ENCODE measurements around the gene DLEC1.
"Not testable (repeated sequence)": the region's sequence is repeated elsewhere in the genome, so short reads cannot be mapped to it uniquely, and the experiment has no call there.

Gene DLEC1

DNA sequence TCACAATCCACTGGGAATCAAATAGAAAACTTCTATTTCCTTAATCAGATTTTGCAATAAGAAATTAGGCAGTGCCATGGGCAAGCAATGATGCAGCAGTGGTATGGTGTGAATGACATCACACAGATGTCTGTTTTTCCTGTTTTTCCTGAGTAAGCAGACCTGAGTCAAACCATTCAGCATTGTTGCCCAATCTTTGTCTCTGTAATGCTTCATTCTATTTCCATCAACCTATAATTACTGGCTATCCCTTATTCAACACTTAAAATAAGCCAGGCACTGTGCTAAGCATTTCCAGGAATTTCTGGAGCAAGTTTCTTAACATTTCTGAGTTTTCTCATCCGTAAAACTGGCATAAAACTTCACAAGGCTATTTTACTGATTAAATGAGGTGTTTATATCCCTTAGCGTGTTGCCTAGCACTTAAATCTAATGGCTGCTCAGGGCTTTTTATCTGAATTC lies 115.1 kb downstream of the DLEC1 start:
- no peaks in the 10 kb centered on the region for H3K27me3 ChIP-seq (replicated peaks; ENCODE audit: control insufficient read depth, insufficient read depth, low read length)
- H3K4me3 ChIP-seq (replicated peaks; ENCODE audit: low read depth, low read length) = no peak overlapping the region
- no peak for DNase-seq (ENCODE audit: extremely low read depth, insufficient read length)
- H3K36me3 ChIP-seq (ENCODE audit: control insufficient read depth, insufficient read depth, low read length) = no peaks in the 10 kb centered on the region
- TF ChIP-seq, protein P1, sequence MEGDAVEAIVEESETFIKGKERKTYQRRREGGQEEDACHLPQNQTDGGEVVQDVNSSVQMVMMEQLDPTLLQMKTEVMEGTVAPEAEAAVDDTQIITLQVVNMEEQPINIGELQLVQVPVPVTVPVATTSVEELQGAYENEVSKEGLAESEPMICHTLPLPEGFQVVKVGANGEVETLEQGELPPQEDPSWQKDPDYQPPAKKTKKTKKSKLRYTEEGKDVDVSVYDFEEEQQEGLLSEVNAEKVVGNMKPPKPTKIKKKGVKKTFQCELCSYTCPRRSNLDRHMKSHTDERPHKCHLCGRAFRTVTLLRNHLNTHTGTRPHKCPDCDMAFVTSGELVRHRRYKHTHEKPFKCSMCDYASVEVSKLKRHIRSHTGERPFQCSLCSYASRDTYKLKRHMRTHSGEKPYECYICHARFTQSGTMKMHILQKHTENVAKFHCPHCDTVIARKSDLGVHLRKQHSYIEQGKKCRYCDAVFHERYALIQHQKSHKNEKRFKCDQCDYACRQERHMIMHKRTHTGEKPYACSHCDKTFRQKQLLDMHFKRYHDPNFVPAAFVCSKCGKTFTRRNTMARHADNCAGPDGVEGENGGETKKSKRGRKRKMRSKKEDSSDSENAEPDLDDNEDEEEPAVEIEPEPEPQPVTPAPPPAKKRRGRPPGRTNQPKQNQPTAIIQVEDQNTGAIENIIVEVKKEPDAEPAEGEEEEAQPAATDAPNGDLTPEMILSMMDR (IDR thresholded peaks at IDR 0.05; ENCODE audit: insufficient read depth, low read length, poor library complexity, severe bottlenecking) = no peak

DNA sequence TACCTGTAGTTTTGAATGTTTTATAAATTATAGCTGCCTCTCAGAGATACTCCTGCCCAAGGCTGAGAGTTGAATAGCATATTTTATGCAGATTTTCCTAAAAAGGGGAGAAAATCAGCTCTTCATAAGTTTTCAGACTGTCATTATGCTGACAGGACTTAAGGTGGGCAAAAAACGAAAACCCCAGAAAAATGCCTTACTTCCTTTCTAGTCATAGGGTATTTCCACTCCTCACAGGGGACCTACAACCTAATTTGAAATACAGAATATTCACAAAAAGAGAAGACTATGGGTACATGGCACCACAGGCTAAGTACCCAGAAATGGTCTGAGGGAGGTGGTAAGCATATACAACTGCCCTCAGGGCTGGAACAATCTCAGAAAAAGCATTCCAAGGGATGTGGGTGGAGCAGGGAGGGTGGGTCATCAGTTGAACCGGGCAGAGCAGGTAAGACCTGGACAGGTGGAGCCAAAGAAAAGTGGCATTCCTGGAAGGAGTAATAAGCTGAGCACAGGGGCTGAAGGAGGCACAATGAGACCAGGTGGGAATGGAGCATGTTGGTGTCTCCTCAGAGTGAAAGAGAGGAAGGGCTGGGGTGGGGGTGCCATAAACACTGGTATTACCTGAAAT lies 115.7 kb downstream of the DLEC1 start:
- no peak overlapping the region for H3K4me3 ChIP-seq (replicated peaks; ENCODE audit: low read depth, low read length)
- H3K27me3 ChIP-seq (replicated peaks; ENCODE audit: control insufficient read depth, insufficient read depth, low read length) = no peaks in the 10 kb centered on the region
- H3K36me3 ChIP-seq (ENCODE audit: control insufficient read depth, insufficient read depth, low read length) = no peaks in the 10 kb centered on the region
- no peak for DNase-seq (ENCODE audit: extremely low read depth, insufficient read length)
- TF ChIP-seq, protein P1 (IDR thresholded peaks at IDR 0.05; ENCODE audit: insufficient read depth, low read length, poor library complexity, severe bottlenecking) = no peak

DNA sequence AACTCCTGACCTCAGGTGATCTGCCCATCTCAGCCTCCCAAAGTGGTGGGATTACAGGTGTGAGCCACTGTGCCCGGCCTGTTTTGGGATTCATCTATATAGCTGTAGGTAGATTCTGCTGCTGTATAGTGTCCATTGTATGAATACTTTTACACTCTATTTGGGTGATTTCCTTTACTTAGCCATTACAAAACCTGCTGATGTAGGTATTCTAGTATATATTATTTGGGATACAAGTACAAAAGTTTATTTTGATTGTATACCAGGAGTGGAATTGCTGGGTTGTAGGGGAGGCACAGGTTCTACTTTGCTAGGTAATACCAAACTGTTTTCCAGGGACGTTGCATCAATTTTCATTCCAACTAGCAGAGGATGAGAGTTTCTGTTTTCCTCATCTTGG lies 116.8 kb downstream of the DLEC1 start:
- TF ChIP-seq, protein P1 (IDR thresholded peaks at IDR 0.05; ENCODE audit: insufficient read depth, low read length, poor library complexity, severe bottlenecking) = no peak
- no peak for DNase-seq (ENCODE audit: extremely low read depth, insufficient read length)

DNA sequence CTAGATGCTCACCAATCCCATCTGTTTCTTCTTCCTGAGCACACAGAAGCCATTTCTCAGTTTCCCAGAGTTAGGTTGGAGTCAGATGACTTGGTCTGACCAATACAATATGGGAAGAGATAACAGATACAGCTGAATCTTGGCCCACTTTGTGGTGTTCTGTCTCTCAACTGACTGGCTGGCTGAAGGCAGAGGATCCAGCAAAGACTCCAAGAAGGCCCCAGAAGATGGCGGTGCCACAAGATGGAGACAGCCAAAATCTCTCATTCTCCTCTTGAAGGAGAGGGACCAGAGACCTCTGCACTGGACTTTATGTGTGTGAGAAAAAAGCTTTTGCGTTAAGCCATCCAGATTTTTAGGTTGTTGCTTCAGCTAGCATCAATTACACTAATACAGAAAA lies 118.1 kb downstream of the DLEC1 start:
- DNase-seq (ENCODE audit: extremely low read depth, insufficient read length) = no peak
- Histone ChIP-seq H3K36me3 (ENCODE audit: control insufficient read depth, insufficient read depth, low read length) (no peaks in the 10 kb centered on the region), H3K27me3 (replicated peaks; ENCODE audit: control insufficient read depth, insufficient read depth, low read length) (no peaks in the 10 kb centered on the region), H3K4me3 (replicated peaks; ENCODE audit: low read depth, low read length) (no peak overlapping the region)
- TF ChIP-seq, protein P1 (IDR thresholded peaks at IDR 0.05; ENCODE audit: insufficient read depth, low read length, poor library complexity, severe bottlenecking) = no peak

More for the DNA sequence above, 116.8 kb downstream of the DLEC1 start:
- H3K36me3 ChIP-seq (ENCODE audit: control insufficient read depth, insufficient read depth, low read length) = no peaks in the 10 kb centered on the region
- no peaks in the 10 kb centered on the region for H3K27me3 ChIP-seq (replicated peaks; ENCODE audit: control insufficient read depth, insufficient read depth, low read length)
- H3K4me3 ChIP-seq (replicated peaks; ENCODE audit: low read depth, low read length) = no peak overlapping the region

DNA sequence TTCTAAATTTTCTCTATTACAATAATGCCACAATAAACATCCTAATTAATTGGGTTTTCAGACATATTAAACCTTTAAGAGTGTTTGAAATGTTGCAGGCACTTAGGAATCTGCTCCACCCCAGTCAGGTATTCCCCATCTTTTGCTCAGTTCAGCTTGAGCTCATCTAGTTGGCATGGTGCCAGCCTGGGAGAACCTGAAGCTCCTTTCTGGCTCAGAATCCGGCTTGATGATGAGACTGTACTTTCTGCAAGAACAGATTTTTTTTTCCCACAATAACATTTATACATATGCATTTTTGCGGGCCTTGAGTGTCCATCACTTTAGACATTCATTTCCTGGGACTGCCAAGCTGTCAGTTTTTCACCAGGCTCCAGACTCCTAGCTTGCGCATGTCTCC lies 118.6 kb downstream of the DLEC1 start:
- no peak for DNase-seq (ENCODE audit: extremely low read depth, insufficient read length)
- TF ChIP-seq, protein P1 (IDR thresholded peaks at IDR 0.05; ENCODE audit: insufficient read depth, low read length, poor library complexity, severe bottlenecking) = no peak
- no peaks in the 10 kb centered on the region for H3K36me3 ChIP-seq (ENCODE audit: control insufficient read depth, insufficient read depth, low read length)
- H3K27me3 ChIP-seq (replicated peaks; ENCODE audit: control insufficient read depth, insufficient read depth, low read length) = no peaks in the 10 kb centered on the region
- H3K4me3 ChIP-seq (replicated peaks; ENCODE audit: low read depth, low read length) = no peak overlapping the region

DNA sequence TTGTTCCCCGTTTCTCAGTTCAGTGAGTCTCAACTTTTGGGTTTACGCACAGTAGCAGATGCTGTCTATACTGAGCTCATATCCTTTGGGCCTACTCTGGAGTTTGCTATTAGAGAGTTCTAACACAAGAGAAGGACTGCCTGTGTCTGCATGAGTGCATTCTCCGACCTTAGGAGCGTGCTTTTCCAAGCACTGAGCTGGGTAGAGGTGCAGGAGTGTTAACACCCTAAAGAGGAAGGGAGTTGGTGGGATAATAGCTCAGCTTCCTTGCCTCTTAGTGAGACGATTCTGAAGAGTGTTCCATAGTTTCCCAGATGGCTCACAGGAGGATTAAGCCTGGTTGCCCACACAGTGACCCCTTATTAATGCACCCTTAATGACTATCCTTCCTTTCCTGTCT lies 119.5 kb downstream of the DLEC1 start:
- TF ChIP-seq, protein P1 (IDR thresholded peaks at IDR 0.05; ENCODE audit: insufficient read depth, low read length, poor library complexity, severe bottlenecking) = no peak
- Histone ChIP-seq H3K27me3 (replicated peaks; ENCODE audit: control insufficient read depth, insufficient read depth, low read length) (no peaks in the 10 kb centered on the region), H3K4me3 (replicated peaks; ENCODE audit: low read depth, low read length) (no peak overlapping the region), H3K36me3 (ENCODE audit: control insufficient read depth, insufficient read depth, low read length) (no peaks in the 10 kb centered on the region)
- DNase-seq (ENCODE audit: extremely low read depth, insufficient read length) = no peak

DNA sequence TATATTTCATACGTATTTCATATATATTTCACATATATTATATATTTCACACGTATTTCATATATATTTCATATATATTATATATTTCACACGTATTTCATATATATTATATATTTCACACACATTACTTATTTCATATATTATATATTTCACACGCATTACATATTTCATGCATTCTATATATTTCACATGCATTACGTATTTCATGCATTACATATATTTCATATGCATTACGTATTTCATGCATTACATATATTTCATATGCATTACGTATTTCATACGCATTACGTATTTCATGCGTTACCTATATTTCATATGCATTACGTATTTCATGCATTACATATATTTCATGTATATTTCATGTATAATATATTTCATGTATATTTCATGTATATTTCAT lies 121.7 kb downstream of the DLEC1 start:
- H3K4me3 ChIP-seq (replicated peaks; ENCODE audit: low read depth, low read length); H3K27me3 ChIP-seq (replicated peaks; ENCODE audit: control insufficient read depth, insufficient read depth, low read length); H3K36me3 ChIP-seq (ENCODE audit: control insufficient read depth, insufficient read depth, low read length); DNase-seq (ENCODE audit: extremely low read depth, insufficient read length): not testable (repeated sequence)
